Epithelial cell of prostate (primary cell): ENCODE results near the gene DCUN1D4.
"Not testable (repeated sequence)": the region's sequence is repeated elsewhere in the genome, so short reads cannot be mapped to it uniquely, and the experiment has no call there.

ENCODE experiments used
- DNase-seq: peaks from one replicate; pipeline ENCODE4 v3.0.0-alpha.2; 2011; ENCODE audit warnings: low read depth, low spot score
- H3K27ac ChIP-seq: fragments of 450-650 bp; 2 replicates; pipeline ENCODE4 v1.5.1; 2017; ENCODE audit warnings: mild to moderate bottlenecking

DCUN1D4 gene

GRCh38 chr4:51890760-51891159 lies 47.8 kb downstream of the DCUN1D4 start:
- no peak for DNase-seq
- no peak overlapping the region for H3K27ac ChIP-seq

GRCh38 chr4:51893402-51893801 lies 50.4 kb downstream of the DCUN1D4 start:
- H3K27ac ChIP-seq, DNase-seq: not testable (repeated sequence)

DNA sequence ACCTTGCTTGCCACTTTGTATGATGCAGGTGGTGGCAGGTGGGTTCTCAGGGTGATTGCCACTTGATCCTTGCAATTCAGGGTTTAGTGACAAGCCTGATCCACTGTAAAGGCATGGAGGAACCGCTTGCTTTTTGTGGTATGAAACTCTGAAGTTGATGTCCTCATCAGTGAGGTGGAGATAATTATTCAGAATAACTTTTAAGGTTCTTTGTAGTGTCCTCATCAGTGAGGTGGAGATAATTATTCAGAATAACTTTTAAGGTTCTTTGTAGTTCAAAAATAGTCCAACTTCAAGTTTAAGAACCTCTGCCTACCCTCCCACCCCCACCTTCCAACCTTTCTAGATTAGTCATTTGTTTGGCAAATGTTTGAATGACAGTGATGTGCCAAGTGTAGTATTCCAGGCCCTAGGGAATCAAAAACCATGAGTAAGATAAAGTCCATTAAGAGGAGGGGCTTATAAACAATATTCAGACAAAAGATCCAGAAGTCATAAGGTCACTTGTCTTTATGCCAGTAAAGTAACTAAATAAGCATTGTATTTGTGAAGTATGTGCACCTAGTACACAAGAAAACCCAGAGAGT lies 51.2 kb downstream of the DCUN1D4 start:
- no peak for DNase-seq

DNA sequence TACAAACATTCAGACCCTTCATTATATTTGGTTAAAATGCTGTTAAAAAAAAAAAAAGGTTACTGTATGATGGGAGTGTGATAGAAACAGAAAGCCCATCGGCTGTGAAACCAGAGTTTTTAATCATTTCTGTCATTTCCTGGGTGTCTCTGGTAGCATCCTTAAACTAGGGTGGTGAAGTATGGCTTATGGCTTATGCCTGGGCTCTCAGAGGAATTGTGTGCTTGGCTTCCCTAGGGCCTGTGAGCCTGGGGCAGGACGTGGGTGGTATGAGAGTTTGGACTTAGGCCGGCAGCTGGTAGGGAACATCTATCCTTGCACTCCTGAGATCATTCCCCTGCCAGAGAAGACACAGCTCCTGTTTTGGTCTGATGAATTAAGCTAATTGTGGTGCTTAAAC lies 52.2 kb downstream of the DCUN1D4 start:
- DNase-seq: no peak
- H3K27ac ChIP-seq: no peak overlapping the region

More for the DNA sequence above, 51.2 kb downstream of the DCUN1D4 start:
- H3K27ac ChIP-seq: no peak overlapping the region

DNA sequence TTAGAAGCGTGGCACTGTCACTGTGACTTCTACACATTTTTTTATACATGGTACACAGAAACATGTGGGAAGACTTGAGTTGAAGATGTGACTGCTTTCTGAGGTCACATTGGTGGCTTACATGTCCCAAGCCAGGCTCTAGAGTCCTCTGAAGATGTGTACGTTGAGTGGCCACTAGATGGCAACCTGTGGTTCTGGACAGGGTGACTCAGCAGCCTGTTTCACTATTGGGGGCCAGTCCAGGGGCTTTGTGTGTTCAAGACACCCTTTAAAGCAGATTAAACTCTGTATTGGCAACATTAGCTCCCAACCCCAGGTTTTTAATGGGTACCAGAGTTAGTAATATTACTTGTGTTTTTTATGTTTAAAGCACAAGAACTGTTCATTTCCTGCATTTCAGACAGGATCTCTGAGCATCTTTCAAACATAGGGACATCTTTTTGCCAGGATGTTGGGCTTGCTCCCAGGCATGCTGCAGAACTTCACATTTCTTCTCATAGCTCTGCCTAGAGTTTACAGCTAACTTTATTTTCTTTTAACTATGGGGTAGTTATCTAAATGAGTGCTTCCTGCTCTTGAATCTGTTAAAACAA lies 53.0 kb downstream of the DCUN1D4 start:
- no peak overlapping the region for H3K27ac ChIP-seq
- DNase-seq: no peak

- no peak overlapping the region for H3K27ac ChIP-seq
- no peak for DNase-seq
Measured at GRCh38 chr4:51901363-51901762, 58.4 kb downstream of the DCUN1D4 start.

- no peak for DNase-seq
- no peak overlapping the region for H3K27ac ChIP-seq
Measured at GRCh38 chr4:51906167-51906958, 63.4 kb downstream of the DCUN1D4 start.

DNA sequence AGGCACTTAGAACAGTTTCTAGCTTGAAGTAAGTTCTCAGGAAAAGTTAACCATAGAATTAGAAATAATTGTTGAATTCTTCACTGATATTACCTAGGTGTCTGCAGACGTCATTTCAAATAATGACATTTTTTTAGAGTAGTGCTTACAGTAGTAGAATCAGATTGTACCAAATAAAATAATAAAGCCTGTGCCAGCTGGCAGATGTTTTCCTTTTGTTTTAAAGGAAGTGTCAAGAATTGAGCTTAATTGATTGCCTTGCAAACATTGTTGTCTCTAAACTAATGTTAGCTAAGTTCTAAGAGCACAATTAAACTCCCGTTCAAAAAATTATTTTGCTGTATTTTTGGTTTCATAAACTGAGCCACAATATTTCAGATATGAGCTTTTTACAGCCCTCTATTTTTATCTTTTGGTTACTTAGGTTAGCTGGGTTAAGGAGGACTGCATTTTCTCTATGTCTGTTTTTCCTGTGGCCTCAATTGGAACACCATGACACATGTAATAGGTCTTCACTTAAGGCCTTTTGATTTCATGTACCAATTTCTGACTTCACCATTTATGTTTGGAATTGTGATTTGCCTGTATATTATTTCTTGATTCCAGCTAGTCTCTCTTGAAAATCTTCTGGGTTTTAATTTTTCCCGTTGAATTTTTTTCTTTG lies 64.2 kb downstream of the DCUN1D4 start:
- no peak for DNase-seq
- no peak overlapping the region for H3K27ac ChIP-seq

GRCh38 chr4:51909236-51909703 lies 66.3 kb downstream of the DCUN1D4 start:
- DNase-seq: no peak
- no peak overlapping the region for H3K27ac ChIP-seq

GRCh38 chr4:51918251-51918650 lies 75.3 kb downstream of the DCUN1D4 start:
- no peak overlapping the region for H3K27ac ChIP-seq
- no peak for DNase-seq

DNA sequence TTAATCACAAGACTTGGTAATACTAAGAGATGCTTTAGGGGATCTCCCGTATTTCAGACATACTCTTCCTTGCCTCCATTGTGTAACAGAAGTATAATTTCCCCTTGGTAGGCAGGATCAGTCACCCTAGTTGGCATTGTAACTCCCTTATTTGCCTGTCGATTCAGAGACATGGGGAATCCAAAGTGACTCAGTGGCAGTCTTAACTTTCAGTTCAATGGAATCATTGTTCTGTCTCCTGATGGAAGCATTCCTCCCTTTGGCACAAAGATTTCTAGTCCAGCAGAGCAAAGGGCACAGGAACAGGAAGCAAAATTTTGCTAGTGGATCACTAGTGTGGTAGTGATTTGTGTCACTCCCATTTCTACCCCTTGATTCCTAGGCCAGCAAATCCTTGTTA lies 80.4 kb downstream of the DCUN1D4 start:
- no peak for DNase-seq
- H3K27ac ChIP-seq: no peak overlapping the region

- no peak overlapping the region for H3K27ac ChIP-seq
- DNase-seq: no peak
Measured at GRCh38 chr4:51925307-51925706, 82.4 kb downstream of the DCUN1D4 start.

DNA sequence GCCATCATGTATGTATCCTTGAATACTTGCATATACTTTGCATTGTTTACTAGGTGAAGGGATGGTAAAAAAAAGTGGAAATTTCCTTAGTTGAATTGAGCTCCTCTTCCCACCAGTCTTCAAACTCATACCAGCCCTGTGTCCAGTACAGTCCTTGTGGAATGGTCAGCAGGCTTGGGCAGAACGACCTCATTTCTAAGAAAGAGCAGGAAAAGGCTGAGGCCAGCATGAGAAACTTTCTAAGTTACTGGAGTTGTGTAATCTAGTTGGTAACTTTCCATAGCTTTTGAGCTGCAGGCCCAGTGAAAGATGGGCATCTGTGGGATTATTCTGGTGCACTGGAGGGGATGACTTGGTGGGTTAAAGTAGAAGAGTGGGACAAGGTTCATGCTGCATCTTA lies 87.6 kb downstream of the DCUN1D4 start:
- H3K27ac ChIP-seq: no peak overlapping the region
- no peak for DNase-seq

DNA sequence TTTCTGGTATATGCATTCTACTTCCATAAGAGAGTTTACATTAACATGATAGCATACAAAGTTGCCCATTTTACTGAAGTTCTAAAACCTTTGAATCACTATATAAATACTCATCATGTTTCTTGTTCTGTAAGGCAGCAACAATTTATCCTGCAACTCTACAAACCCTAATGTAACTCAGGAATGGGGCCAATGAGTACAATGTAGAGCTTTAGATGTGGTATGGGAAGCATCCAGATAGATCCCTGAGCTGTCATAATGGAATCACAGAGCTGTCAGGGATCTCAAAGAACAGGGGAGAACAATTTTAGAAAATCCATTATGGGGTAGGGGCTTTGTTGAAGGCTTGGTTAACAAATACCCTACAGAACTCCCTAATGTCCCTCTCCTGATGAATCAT lies 88.5 kb downstream of the DCUN1D4 start:
- no peak for DNase-seq
- H3K27ac ChIP-seq: no peak overlapping the region

- DNase-seq: no peak
Measured at GRCh38 chr4:51932261-51932660, 89.3 kb downstream of the DCUN1D4 start.

DNA sequence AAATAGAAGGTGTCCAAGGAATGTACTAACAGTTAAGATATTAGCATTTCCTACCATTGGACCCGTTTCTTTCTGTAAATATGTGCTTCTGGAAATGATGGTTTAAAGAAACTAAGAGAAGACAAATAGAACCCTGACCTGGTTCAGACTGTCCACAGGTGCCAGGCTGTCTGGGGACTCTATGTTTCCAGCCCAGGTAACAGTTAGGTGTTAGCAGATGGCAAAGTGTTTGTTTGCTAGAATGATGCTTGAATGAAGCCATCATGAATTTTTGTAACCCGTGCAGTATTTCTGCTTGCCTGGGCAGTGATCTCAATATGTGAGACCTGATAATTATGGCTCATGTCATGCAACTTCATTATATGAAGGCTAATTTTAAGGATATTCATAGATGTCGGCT lies 89.7 kb downstream of the DCUN1D4 start:
- no peak overlapping the region for H3K27ac ChIP-seq
- DNase-seq: no peak

More at GRCh38 chr4:51932261-51932660, 89.3 kb downstream of the DCUN1D4 start:
- H3K27ac ChIP-seq: no peak overlapping the region

GRCh38 chr4:51940460-51940859 lies 97.5 kb downstream of the DCUN1D4 start:
- H3K27ac ChIP-seq, DNase-seq: not testable (repeated sequence)

DNA sequence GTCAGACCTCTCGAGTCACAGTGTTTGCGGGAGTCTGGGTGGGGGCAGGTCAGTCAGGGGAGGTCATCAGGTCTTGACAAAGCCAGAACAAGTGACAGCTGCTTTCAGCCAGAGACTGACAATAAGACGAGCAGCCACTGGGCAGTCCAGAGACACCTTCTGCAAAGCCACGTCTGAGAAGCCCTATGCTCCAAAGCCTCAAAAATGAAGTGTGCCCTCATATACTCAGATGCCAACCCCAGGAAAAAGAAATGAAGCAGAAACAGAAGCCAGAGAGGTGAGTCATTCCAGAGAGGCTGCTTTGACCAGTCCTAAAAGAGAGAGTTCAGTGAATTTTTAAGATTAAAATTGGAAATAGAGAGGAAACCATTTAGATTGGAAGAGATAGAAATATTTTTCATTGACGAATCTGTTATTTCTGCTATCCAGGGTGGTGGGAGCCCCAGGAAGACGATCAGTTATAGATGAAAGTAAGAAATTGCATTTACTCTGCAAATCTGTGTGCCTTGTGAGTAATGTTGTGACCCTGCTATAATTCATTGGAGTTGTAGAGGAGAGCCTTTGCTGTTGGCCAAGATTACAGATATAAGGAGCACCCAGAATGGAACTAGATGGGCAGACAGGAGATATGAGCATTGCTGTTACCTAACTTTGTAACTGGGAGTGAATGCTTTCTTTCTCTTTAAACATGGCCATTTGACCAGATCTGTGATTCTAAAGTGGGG lies 99.3 kb downstream of the DCUN1D4 start:
- DNase-seq: no peak
- H3K27ac ChIP-seq: no peak overlapping the region

DNA sequence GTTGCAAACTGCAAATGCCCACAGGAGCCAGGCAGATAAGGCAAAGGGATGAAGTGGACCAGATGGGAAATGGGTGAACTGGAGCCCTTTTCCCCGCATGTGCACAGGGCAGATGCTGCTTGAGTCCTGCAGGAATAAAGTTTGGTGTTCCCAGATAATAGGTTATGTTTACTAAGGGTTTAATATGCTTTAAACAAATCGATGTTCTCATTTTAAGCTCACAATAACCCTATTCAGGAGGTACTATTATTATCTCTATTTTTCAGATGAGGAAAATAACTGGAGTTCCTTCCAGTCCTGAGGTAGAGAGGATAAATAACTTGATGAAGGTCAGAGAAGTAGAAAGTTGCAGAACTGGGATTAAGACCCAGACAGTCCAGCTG lies 99.9 kb downstream of the DCUN1D4 start:
- H3K27ac ChIP-seq: no peak overlapping the region
- no peak for DNase-seq

GRCh38 chr4:51943221-51943620 lies 100.3 kb downstream of the DCUN1D4 start:
- DNase-seq: no peak
- H3K27ac ChIP-seq: no peak overlapping the region
